GM12892 (cell line): Measurements from ENCODE around the gene TMEM147.

Experiments
- POLR2A ChIP-seq: IDR thresholded peaks from 2 replicates; pipeline ENCODE4 v1.6.1; 2011; ENCODE audit warnings: low read depth, low read length, control low read depth
- POLR2AphosphoS5 ChIP-seq: IDR thresholded peaks from 2 replicates; pipeline ENCODE4 v1.6.1; 2011; ENCODE audit warnings: low read depth, low read length, control low read depth

GRCh38 chr19:35500611-35501010, 44.8 kb upstream of the TMEM147 start:
- TF ChIP-seq POLR2AphosphoS5 = no peak
- TF ChIP-seq POLR2A = no peak
